GM21515 (cell line): ENCODE data around the gene RBPJL.

Experiments used
- ATAC-seq: cut with Tn5 transposase; IDR thresholded peaks from one replicate; pipeline ENCODE4 v1.9.1; 2021; ENCODE audit not compliant: unreplicated experiment

RBPJL gene, protein sequence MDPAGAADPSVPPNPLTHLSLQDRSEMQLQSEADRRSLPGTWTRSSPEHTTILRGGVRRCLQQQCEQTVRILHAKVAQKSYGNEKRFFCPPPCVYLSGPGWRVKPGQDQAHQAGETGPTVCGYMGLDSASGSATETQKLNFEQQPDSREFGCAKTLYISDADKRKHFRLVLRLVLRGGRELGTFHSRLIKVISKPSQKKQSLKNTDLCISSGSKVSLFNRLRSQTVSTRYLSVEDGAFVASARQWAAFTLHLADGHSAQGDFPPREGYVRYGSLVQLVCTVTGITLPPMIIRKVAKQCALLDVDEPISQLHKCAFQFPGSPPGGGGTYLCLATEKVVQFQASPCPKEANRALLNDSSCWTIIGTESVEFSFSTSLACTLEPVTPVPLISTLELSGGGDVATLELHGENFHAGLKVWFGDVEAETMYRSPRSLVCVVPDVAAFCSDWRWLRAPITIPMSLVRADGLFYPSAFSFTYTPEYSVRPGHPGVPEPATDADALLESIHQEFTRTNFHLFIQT

DNA sequence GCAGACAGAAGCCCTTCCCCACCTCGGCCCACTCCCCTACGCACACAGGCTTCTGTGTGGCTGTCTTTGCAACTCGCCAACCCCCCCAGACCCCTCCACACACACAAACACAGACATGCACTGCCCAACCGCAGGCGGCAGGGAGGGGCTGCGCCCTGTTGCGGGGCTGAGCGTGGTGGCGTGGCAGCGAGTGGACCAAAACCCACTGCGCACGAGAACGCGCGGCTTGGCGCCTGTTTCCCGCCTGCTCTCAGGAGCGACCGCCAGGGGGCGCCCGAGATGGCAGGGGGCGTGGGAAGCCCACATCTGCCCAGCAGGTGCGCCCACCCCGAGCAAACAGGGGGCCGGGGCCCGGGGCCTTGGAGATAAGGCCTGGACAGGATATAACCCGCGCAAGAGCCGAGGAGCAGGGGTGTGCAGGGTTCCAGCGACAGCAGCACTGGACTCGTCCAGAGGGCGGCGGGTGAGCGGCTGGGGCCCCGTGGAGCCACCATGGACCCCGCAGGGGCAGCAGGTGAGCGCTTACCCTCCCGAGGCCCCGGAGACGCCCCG lies at the start of gene RBPJL:
Gene RBPJL (plus strand): TSS at position 410 of the 552 bp plus-strand sequence. CDS start 83 bp downstream, at position 493.
- ATAC-seq = no peak

DNA sequence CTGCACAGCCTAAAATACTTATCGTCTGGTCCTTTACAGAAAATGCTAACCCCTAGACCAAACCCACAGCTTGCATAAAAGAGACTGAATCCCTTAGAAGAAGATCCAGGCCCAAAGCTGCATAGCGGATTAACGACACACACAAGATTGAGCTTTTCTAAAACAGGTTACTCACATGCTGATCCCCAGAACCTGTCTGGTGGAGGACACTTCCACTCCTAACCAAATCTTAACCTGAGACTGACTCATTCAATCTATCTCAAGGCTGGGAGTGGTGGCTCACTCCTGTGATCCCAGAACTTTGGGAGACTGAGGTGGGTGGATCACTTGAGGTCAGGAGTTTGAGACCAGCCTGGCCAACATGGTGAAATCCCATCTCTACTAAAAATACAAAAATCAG lies 49.5 kb upstream of the RBPJL start:
- no peak for ATAC-seq

DNA sequence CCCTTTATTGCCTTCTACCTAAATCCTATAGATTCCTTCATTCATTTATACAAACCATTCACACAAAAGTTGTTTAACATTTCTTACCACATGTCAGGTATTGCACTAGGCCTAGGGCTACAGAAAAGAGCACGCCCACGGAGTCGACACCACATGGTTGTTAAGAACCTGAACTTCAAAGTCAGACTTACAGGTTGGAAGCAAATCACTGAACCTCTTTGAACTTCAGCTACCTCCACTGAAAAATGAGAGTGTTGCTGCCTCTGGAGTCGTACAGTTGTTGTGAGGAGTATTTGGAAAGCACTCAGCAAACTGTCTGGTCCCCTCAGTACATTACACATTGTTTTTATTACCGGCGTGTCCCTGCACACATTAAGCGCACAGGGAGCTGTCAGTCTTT lies 48.9 kb upstream of the RBPJL start:
- ATAC-seq = no peak

DNA sequence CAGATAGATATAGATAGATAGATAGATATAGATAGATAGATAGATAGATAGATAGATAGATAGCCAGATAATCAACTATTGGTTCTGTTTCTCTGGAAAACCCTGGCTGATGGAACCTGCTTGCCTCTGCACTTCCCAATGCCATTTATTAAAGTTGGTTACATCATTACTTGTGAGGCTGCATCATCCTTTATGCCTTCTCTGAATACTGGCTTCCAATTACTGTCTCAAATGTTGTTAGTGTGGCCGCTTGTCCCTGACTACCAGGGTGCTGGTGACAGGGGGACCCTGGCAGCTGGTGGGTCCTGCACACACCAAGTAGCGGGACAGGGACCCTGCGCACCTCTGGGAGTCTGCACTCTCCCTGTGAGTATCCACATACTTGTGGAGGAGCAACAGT lies 48.4 kb upstream of the RBPJL start:
- ATAC-seq = no peak

DNA sequence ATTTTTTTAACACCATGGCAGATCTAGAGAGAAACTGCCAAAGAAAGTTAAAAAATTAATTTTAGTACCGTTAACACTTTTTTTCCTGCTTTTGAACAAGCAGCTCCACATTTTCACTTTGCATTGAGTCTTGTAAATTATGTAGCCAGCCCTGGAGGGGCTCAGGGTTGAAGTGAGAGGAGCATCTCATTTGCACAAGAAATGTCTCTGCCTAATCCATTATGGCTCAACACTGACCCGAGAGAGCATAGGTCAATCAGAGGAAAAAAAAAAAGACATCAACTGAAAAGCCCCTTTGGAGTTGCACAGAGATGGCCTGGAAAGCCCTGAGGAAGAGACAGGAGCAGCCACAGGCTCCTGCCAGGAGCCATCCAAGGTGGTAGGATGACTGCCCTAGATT lies 48.0 kb upstream of the RBPJL start:
- no peak for ATAC-seq

DNA sequence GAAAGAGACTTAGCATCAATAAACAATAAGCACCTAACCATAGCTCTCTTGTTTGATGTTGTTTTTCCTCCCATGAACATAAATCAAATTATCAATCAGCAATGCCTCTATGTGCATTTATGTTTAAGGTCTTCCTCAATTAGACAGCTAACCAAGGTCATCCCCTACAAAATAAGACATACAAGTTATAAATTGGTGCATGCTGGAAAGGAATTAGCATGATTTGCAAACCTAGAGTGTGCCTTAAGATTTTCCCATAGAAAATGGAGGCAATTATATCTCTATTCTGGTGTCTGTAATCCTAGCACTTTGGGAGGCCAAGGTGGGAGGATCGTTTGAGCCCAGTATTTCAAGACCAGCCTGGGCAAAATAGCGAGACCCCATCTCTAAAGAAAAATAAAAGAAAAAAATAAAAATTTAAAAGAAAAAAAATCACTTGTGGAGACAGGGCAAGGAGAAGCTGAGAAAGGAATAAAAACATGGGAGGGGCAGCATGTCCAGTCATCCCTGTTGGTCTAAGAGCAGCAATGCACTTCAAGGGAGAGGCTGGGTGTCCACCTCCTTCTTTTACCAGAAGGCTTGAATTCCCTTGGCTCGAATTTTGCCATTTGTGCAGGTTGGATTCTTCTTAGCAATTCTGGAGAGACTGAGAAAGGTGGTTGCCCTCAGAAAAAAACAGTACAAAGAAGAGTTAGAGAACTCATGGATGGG lies 42.9 kb upstream of the RBPJL start:
- no peak for ATAC-seq

DNA sequence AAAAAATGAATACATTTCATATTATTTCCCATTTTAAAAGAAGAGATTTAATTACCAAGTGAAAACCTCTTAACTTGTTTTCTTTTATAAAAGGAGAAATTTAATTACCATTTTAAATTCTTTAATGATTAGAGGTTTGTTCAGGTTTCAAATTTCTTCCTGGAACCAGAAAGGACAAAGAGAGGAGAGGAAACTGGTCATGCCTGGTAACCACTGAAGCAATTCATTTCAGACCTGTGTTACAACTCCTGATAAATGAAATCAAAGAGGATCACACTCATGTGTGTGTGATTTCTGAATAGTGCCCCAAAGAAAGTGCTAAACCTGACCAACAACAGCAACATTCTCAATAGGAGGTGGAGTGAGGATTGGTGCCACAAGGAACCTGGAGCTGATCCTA lies 39.7 kb upstream of the RBPJL start:
- no peak for ATAC-seq

DNA sequence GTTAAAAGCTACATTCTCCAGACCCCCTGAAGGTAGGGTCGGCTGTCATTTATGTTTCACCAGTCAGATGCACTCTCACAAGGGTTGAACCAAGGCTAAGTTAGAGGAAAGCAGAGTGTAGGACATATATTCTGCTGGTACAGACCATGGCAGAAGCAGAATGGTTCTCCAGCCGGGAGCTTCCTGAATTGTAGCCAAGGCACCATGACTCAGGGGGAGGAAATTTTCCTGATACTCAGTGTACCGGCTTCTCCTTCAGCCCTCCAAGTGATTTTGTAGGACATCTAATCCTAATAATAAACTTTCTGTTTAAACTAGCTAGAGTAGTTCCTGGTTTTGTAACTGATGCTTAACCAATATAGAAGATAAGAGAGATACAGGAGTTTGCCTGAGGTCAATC lies 38.1 kb upstream of the RBPJL start:
- no peak for ATAC-seq

DNA sequence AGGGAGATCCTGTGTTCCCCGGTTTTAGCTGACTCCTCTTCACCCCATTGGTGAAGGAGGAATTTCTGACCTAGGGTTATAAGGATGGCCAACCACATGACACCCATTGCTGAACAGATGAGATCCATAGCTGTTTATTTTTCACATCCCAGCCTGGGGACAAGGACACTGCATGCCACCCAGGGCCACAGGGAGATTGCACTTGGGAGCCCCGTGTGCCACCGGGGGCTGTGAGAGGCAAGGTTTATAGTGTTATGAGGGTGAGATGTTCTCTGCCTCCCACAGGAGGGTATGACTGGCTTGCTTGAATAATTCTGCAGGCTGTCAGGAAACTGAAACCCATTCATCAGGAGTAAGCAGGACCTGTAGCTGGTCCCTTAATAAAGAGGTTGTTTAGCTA lies 37.6 kb upstream of the RBPJL start:
- no peak for ATAC-seq

DNA sequence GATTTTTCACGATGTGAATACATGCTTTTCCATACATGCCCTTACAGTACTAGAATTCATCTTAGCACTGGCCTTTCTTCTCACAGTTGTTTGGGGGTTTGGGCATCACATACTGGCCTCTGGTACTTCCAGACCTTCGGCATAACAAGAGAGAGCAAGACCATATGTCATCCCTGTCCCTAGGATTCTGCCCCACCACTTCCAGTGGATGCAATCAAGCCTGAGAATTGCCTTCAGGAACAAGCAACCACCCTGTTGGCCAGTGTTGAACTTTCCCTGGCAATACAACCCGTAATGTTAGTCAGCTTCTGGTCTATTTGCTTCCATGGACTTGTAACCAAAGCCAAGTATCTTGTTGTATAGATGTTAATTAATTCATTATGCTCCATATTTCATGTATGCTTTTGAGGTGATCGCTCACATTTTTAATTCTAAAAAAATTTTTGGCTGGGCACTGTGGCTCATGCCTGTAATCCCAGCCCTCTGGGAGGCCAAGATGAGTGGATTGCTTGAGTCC lies 36.8 kb upstream of the RBPJL start:
- ATAC-seq = no peak

DNA sequence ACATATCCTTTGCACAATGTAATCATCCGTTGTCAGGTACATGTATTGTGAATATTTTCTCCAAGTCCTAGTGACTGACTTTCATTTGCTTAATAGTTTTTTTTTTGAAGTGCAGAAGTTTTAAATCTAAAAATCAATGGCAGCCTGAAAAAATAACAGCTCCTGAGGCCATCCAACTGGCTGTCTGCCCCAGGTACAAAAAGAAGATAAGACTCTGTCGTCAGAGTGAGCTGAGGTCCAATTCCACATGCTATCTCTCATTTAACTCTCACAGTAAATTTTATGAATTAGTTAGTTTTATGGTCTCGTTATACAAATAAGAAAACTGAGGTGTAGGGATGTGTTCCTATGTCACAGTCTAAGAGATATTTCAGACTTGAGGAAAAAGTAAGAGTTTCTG lies 31.3 kb upstream of the RBPJL start:
- ATAC-seq = no peak

DNA sequence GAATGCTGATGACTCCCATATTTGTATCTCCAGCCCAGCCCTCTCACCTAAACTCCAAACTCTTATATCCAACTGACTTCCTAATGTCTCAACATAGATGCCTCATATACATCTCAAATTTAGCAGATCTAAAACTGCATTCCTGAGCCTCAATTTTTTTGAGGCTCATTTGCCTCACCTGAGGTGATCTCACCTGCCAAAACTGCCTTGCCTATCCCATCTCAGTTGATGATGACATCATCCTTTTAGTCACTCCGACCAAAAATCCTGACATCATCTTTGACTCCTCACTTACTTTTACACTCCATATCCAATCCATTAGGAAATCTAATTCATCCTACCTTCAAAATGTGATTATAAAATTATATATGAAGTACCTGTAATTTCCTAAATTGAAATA lies 26.6 kb upstream of the RBPJL start:
- no peak for ATAC-seq

DNA sequence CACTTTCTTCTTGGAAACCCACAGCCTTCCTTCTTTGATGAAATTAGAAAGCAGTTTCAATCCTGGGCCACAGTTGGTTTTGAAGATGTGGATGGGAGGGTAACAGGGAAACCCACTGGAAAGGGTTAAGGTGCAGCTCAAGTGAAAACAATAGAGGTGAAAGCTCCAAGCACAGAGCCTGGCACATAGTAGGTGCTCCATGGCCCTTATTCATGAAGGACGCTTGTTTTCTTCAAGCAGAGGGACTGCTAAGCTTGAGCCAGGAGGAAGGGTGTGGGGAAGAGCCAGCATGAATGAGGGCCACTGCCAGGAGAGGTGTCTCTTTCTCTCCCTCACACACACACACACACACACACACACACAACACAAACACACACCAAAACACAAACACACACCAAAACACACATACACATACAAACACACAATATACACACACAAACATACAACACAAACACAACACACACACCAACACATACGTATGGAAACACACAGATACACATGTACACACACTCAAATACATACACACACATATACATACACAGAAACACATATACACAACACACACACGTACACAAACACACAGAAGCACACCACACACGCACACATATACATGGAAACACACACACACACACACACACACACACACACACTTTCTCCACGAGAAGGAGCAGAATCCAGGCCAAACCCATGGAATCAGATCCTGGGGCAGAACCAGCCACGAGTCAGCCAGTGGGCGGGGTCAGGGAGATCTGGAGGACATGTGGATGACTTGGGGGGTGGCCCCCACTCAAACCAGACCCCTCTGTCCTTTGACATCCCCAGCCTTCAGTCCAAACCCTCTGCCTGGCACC lies 23.7 kb upstream of the RBPJL start:
- ATAC-seq = no peak

DNA sequence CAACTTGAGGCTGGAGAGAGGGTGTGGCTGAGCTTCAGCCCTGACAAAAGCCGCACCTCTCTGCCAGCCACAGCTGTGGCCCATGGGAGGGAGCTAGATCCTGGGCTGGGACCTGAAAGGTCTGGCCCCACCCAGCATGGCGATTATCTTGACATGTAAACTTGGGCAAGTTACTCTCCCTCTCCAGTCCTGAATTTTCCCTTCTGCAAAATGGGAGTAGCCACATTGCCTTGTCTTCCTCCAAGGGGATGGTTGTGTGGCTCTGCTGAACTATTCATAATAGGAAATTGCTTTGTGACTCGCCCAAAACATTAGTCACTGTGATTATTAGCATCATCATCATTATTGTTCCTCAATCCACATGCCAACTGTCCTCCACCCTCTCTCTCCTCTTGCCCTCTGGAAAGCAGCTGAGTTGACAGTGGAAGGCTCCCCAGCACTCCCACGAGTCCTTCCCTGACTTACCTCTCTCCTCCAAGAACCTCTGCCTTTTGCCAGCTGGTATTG lies 23.0 kb upstream of the RBPJL start:
- no peak for ATAC-seq

DNA sequence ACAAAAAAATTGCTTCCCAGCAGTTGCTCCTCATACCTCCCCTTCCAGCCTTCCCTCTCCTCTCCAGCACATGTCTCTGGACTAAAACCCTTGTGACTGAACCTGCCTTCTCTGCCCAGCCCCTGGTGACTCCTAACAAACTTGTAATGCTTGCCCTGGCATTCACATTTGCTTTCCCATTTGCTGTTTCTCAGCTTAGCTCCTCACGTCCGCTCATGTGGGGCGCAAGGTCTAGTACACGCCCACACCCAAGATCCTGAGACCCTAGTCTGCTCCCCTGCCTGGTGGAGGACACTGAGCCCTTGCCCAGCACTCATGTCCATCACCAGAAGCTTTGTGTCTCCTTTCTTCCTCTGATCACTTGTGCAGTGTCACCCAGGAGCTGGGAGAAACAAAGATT lies 18.3 kb upstream of the RBPJL start:
- ATAC-seq = no peak

DNA sequence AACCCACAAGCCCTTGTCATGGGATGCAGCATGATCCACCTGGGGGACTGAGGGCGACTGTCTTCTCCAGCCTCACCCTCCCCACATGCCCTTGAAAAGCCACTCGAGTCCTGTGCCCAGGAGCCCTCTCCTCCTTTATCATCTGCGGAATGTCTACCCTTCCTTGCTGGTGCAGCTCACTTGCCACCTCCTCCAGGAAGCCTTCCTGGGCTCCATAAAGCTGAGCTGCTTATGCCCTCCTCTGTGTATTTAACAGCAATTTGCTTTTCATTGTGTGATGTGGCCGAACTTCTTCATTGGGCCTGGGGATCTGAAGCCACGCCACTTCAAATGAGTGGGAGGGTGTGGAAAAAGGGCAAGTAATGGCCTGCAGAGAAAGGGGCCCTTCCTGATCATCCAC lies 17.8 kb upstream of the RBPJL start:
- no peak for ATAC-seq

DNA sequence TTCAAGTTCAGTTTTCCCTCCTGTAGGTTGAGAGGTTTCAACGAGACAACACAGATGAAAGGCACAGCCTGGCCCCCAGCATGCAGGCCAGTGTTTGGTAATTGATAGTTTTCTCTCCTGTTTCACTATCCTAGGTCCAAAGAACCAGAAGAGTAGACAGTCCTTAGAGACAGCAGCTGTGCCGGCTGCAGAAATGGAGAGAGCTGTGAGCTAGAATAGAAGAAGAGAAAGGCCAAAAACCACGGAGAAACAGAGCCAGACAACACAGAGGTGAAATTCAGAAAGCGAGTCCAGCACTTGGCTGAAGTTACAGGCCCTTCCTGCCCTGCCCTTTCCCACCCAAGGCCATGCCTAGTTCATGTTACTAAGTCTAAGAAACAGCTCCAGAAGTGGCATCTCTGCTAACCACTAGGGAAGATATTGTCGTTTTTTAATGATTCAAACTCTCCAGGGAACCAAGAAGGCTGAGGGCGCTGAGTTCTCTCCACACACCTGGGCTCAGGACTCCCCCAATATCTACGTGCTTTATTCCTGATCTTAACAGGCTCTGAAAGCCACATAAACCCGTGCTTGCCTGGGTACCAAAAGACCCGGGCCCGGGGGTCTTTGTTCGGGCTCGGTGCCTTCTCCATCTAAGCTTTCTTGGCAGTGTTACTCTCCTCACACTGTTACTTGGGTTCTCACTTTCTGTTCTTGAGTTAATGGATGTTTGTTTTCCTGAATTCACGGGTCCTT lies 16.5 kb upstream of the RBPJL start:
- ATAC-seq = no peak

DNA sequence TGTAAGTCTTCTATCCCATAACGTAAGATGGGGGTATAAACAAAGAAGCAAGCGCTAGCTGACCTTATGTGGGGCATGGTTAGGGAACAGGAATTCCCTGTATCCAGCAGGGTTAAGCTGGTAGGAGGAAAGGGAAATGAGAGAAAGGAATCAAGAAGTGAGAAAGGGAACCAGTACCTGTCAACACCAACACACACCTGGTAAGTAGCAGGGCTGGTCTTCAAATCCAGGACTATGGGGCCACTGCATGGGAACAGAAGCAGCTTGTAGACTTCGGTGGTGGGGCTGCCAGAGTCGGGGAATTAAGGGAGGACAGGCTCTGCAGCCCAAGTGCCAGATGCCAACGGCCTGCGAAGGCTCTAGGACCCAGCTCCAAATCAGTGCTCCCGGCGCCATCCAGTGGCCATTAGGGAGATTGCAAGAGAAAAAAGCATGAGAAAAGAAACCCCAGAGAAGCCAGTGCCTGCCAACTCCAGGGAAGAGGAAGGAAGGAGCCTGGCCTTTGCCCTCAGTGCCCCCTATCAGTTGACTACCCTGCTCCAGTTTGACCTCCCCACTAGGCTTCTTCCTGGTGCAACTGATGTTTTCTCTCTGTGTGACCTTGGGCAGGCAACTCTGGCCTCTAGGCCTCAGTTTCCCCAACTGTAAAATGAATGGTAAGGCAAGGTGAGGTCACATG lies 15.8 kb upstream of the RBPJL start:
- no peak for ATAC-seq

DNA sequence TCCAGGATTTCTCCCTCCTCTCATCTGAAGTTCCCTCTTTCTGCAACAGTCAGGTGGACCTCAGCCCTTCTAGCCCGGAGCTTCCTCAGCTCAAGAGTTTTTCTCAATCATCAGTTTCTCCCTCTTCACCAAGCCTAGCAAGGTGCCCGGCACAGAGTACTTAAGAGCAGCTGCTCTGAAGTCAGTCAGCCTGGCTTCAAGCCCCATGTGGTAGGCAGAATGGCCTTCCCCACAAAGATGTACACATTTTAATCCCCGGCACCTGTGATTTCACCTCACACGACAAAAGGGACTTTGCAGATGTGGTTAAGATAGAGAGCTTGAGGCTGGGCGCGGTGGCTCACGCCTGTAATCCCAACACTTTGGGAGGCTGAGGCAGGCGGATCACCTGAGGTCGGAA lies 15.1 kb upstream of the RBPJL start:
- no peak for ATAC-seq
